OCI-LY1 (cell line): Measurements from ENCODE around the gene TPCN2.

ENCODE experiments used
- H2AFZ ChIP-seq: fragments of 200-600 bp; sonication (generic), shearing (Covaris generic); 2 replicates; pipeline ENCODE4 v1.6.0; 2014; ENCODE audit warnings: antibody characterized with exemption, mild to moderate bottlenecking, low read length
- H3F3A ChIP-seq: fragments of 200-600 bp; sonication (generic), shearing (Covaris generic); 2 replicates; pipeline ENCODE4 v1.6.0; 2014; ENCODE audit warnings: mild to moderate bottlenecking, antibody characterized with exemption, low read length, moderate library complexity; ENCODE audit not compliant: insufficient read depth
- H3K27ac ChIP-seq: fragments of 200-600 bp; sonication (generic); 2 replicates; pipeline ENCODE4 v1.5.1; 2014; ENCODE audit warnings: low read length, mixed run types, mild to moderate bottlenecking, low read depth; ENCODE audit not compliant: poor library complexity, severe bottlenecking
- H3K27me3 ChIP-seq: fragments of 200-600 bp; sonication (generic); 2 replicates; pipeline ENCODE4 v1.6.0; 2014; ENCODE audit warnings: antibody characterized with exemption, mild to moderate bottlenecking, low read length, moderate library complexity; ENCODE audit not compliant: insufficient read depth
- H3K36me3 ChIP-seq: fragments of 200-600 bp; sonication (generic); 2 replicates; pipeline ENCODE4 v1.6.1; 2014; ENCODE audit warnings: mild to moderate bottlenecking, antibody characterized with exemption, low read length, moderate library complexity, mixed read lengths; ENCODE audit not compliant: insufficient read depth
- H3K4me1 ChIP-seq: fragments of 200-600 bp; sonication (generic); 2 replicates; pipeline ENCODE4 v1.5.1; 2014; ENCODE audit warnings: mild to moderate bottlenecking, low read length, moderate library complexity; ENCODE audit not compliant: insufficient read depth, severe bottlenecking
- H3K4me2 ChIP-seq: fragments of 200-600 bp; sonication (generic), shearing (Covaris generic); 2 replicates; pipeline ENCODE4 v1.6.1; 2014; ENCODE audit warnings: low read length
- H3K4me3 ChIP-seq: fragments of 200-600 bp; sonication (generic); 2 replicates; pipeline ENCODE4 v1.5.1; 2014; ENCODE audit warnings: low read length, low read depth, mild to moderate bottlenecking, mixed read lengths; ENCODE audit not compliant: poor library complexity, severe bottlenecking
- H3K79me2 ChIP-seq: fragments of 200-600 bp; shearing (Covaris generic); 2 replicates; pipeline ENCODE4 v1.6.1; 2016; ENCODE audit warnings: mixed run types, low read length, mixed read lengths; ENCODE audit not compliant: insufficient read depth
- H3K9ac ChIP-seq: fragments of 200-600 bp; sonication (generic), shearing (Covaris generic); 2 replicates; pipeline ENCODE4 v1.6.1; 2014; ENCODE audit warnings: mild to moderate bottlenecking, low read length, mixed read lengths
- H3K9me2 ChIP-seq: fragments of 200-600 bp; sonication (generic), shearing (Covaris generic); 2 replicates; pipeline ENCODE4 v1.6.1; 2014; ENCODE audit warnings: low read depth, mild to moderate bottlenecking, low read length, mixed read lengths
- H3K9me3 ChIP-seq: fragments of 200-600 bp; shearing (Covaris generic); 2 replicates; pipeline ENCODE4 v1.6.1; 2014; ENCODE audit warnings: low read length, mixed read lengths
- H4K20me1 ChIP-seq: fragments of 200-600 bp; sonication (generic), shearing (Covaris generic); 2 replicates; pipeline ENCODE4 v1.6.0; 2016; ENCODE audit warnings: mild to moderate bottlenecking, low read length; ENCODE audit not compliant: insufficient read depth
- EZH2 ChIP-seq: fragments of 200-600 bp; sonication (generic), shearing (Covaris generic); IDR thresholded peaks from 2 replicates; pipeline ENCODE4 v1.8.0; 2017; ENCODE audit warnings: borderline replicate concordance, mixed run types, mild to moderate bottlenecking, antibody characterized with exemption, low read length, moderate library complexity, mixed read lengths
- TF ChIP-seq, protein P1 (sequence below): fragments of 200-600 bp; sonication (generic), shearing (Covaris generic); IDR thresholded peaks from 2 replicates; pipeline ENCODE4 v1.5.1; 2017; ENCODE audit warnings: mild to moderate bottlenecking, antibody characterized with exemption, low read length, moderate library complexity, mixed read lengths

The TPCN2 gene

DNA sequence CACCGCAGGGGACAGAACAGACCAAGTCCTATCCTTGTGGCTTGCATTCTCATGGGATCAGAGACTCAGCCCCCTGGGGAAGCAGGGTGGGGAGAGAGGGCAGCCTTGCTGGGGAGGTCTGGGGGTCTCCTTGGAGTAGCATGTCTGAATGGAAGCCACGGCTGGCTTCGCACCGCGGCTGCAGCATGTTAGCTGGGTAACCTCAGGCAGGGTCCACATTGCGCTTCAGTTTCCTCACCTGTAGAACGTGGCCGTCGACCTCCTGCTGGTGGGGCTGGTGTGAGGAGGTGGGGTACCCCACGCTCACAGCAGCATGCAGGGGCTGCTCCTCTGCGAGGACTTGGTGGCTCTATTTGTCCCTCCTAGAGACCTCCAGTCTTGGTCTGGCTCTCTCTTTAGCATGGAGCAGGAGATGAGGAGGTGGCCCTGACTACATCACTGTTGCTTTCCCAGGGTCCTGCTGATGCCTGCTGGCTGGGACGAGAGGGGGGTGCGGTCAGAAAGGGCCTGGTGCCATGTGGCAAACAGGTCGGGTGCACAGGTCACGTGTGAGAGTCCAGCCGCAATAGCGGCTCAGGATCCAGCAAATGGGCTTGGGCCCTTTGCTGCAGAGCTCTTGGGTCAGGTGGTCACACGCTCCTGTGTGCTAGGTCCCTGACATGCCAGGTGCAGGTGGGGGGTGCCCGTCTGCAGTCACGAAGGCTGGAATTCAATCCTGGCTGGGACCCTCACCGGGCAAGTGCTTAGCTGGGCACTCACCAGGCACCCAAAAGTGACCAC lies 71.6 kb downstream of the TPCN2 start:
- Histone ChIP-seq H3K4me1 (no peaks in the 10 kb centered on the region), H3K4me2 (no peak overlapping the region)

GRCh38 chr11:69121021-69121420 lies 72.3 kb downstream of the TPCN2 start:
- no peaks in the 10 kb centered on the region for H3K4me1 ChIP-seq
- H3K4me2 ChIP-seq, result no peak overlapping the region
- H3K79me2 ChIP-seq, result no peaks in the 10 kb centered on the region
- no peak overlapping the region for H3K9ac ChIP-seq
- no peaks in the 10 kb centered on the region for H3K36me3 ChIP-seq
- H3K27ac ChIP-seq, result no peak overlapping the region
- no peaks in the 10 kb centered on the region for H3F3A ChIP-seq
- no peaks in the 10 kb centered on the region for H3K9me3 ChIP-seq
- H3K27me3 ChIP-seq, result 0 out of 2 replicates have a peak, but pooled peaks cover 6% of the 10 kb centered on the region
- no peak overlapping the region for H2AFZ ChIP-seq
- TF ChIP-seq, protein P1, sequence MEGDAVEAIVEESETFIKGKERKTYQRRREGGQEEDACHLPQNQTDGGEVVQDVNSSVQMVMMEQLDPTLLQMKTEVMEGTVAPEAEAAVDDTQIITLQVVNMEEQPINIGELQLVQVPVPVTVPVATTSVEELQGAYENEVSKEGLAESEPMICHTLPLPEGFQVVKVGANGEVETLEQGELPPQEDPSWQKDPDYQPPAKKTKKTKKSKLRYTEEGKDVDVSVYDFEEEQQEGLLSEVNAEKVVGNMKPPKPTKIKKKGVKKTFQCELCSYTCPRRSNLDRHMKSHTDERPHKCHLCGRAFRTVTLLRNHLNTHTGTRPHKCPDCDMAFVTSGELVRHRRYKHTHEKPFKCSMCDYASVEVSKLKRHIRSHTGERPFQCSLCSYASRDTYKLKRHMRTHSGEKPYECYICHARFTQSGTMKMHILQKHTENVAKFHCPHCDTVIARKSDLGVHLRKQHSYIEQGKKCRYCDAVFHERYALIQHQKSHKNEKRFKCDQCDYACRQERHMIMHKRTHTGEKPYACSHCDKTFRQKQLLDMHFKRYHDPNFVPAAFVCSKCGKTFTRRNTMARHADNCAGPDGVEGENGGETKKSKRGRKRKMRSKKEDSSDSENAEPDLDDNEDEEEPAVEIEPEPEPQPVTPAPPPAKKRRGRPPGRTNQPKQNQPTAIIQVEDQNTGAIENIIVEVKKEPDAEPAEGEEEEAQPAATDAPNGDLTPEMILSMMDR, result no peak
- no peak for TF ChIP-seq EZH2
- H4K20me1 ChIP-seq, result no peaks in the 10 kb centered on the region
- no peaks in the 10 kb centered on the region for H3K9me2 ChIP-seq
- H3K4me3 ChIP-seq, result no peak overlapping the region

More for the DNA sequence above, 71.6 kb downstream of the TPCN2 start:
- Histone ChIP-seq H3K27me3 (0 out of 2 replicates have a peak, but pooled peaks cover 6% of the 10 kb centered on the region), H3K9ac (no peak overlapping the region), H3K27ac (no peak overlapping the region), H3K79me2 (no peaks in the 10 kb centered on the region), H3K36me3 (no peaks in the 10 kb centered on the region), H3K4me3 (no peak overlapping the region), H3K9me3 (no peaks in the 10 kb centered on the region), H2AFZ (no peak overlapping the region), H3F3A (no peaks in the 10 kb centered on the region), H3K9me2 (no peaks in the 10 kb centered on the region), H4K20me1 (no peaks in the 10 kb centered on the region)
- TF ChIP-seq, protein P1, result no peak
- no peak for TF ChIP-seq EZH2

DNA sequence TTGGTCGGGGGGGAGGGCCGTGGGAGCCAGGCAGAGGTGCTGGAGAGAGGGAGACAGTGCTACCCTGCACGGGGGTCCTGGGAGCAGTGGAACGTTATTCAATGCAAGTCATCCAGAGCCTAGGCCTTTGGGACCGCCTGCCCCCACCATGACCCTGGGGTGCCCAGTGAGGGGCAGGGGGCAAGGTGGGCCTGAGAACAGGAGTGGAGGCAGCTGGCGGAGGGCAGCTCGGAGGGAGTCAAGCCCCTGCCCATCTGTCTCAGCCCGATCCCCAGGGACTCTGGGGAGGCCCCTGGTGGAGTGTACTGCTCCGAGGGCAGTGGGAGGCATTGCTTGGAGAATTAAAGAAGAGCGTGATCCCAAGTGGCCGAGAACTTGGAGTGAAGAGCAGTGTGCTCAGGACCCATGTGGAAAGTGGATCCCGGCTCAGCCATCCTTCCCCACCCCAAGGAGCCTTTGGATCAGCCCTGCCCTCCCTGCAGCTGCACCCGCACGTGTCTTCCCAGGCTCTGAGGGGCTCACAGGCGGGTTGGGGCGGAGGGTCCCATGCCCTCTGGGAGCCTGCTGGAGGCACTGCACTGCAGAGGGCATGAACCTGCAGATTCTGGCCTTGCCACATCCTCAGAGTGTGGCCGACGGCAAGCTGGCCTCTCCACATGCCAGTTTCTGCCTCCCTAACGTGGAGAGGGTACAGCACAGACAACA lies 73.0 kb downstream of the TPCN2 start:
- H3K27me3 ChIP-seq, result 0 out of 2 replicates have a peak, but pooled peaks cover 3% of the 10 kb centered on the region
- no peaks in the 10 kb centered on the region for H3F3A ChIP-seq
- H3K79me2 ChIP-seq, result no peaks in the 10 kb centered on the region
- H3K9me3 ChIP-seq, result no peaks in the 10 kb centered on the region
- no peak overlapping the region for H3K4me3 ChIP-seq
- H3K36me3 ChIP-seq, result no peaks in the 10 kb centered on the region
- H3K4me2 ChIP-seq, result no peak overlapping the region
- no peaks in the 10 kb centered on the region for H4K20me1 ChIP-seq
- H3K27ac ChIP-seq, result no peak overlapping the region
- H3K9me2 ChIP-seq, result no peaks in the 10 kb centered on the region
- TF ChIP-seq, protein P1, result no peak
- no peak for TF ChIP-seq EZH2
- no peak overlapping the region for H2AFZ ChIP-seq
- no peaks in the 10 kb centered on the region for H3K4me1 ChIP-seq
- no peak overlapping the region for H3K9ac ChIP-seq
